K562 (cell line): Measurements from ENCODE around the gene HSF2. TPM values are rescaled to one million over a fixed set of nuclear protein-coding genes. Genes with fewer than 3 reads are reported as not detected.

ENCODE experiments used
- ATAC-seq: fragments of 200-7000 bp; cut with Tn5 transposase; 3 replicates; pipeline ENCODE4 v1.9.1; 2020; ENCODE audit warnings: moderate library complexity
- BruUV-seq: library from RNA; stranded (reverse); fragments of 400-500 nt; replicated peaks from 2 replicates; lab custom pipeline; 2021; lab: Mats Ljungman, UMichigan
- CTCF ChIA-PET: fragments of 300-600 bp; formaldehyde crosslinking; extraction: SDS; loops from one replicate; lab custom pipeline; 2021; ENCODE audit warnings: low intra/inter-chr PET ratio; lab: Yijun Ruan, JAX
- POLR2A ChIA-PET: fragments of 300-600, 350-650 bp; sonication (Branson Sonifier 250); formaldehyde crosslinking; extraction: SDS; loops from one replicate; lab custom pipeline; 2021; ENCODE audit warnings: antibody characterized with exemption, inconsistent platforms; lab: Yijun Ruan, JAX
- DNase-seq, 4 experiments: peaks; one replicate each; pipeline versions ENCODE4 v3.0.0 to v3.0.0-alpha.2; 2011 to 2018; ENCODE audit warnings: low spot score in 3 of 4, mixed read lengths in 3 of 4; ENCODE audit errors: extremely low read depth in 1 of 4
- FAIRE-seq: peaks from 2 replicates; lab custom pipeline; 2011; peaks lifted over from hg19 to GRCh38; lab: Jason Lieb, UNC
- H2AFZ ChIP-seq: 2 replicates; pipeline ENCODE4 v1.6.0; 2011; ENCODE audit warnings: low read depth, low read length, control low read depth, inconsistent platforms
- H3K27ac ChIP-seq: fragments of 200-600 bp; 3 replicates; pipeline ENCODE4 v1.8.0; 2011; ENCODE audit warnings: low read depth, mild to moderate bottlenecking, control low read depth, inconsistent platforms, low read length, moderate library complexity, mixed read lengths; ENCODE audit errors: extremely low read depth
- H3K27me3 ChIP-seq, 2 experiments: fragments of 300-600 bp in 1 of 2; 2 replicates in 1 of 2; 3 replicates in 1 of 2; pipeline versions ENCODE4 v1.6.0 to v1.8.0; 2011; ENCODE audit warnings: inconsistent platforms in 2 of 2, low read length in 2 of 2, mild to moderate bottlenecking in 1 of 2, mixed read lengths in 1 of 2, moderate library complexity in 1 of 2; ENCODE audit not compliant: control insufficient read depth in 2 of 2, insufficient read depth in 2 of 2
- H3K36me3 ChIP-seq: fragments of 300-600 bp; 3 replicates; pipeline ENCODE4 v1.8.0; 2011; ENCODE audit warnings: mild to moderate bottlenecking, low read length, inconsistent platforms; ENCODE audit not compliant: control insufficient read depth, insufficient read depth
- H3K4me1 ChIP-seq, 2 experiments: fragments of 200-600 bp in 1 of 2; replicated peaks in 1 of 2; 2 replicates in 1 of 2; 3 replicates in 1 of 2; pipeline versions ENCODE4 v1.5.1 to v1.8.0; 2011; ENCODE audit warnings: inconsistent platforms in 2 of 2, low read length in 2 of 2, mild to moderate bottlenecking in 1 of 2, mixed read lengths in 1 of 2, moderate library complexity in 1 of 2; ENCODE audit not compliant: control insufficient read depth in 2 of 2, insufficient read depth in 2 of 2
- H3K4me2 ChIP-seq: 2 replicates; pipeline ENCODE4 v1.6.1; 2011; ENCODE audit warnings: low read length, control low read depth, inconsistent platforms, mixed read lengths; ENCODE audit not compliant: insufficient read depth
- H3K4me3 ChIP-seq: fragments of 200-600 bp; sonication (generic), shearing (Covaris generic); 2 replicates; pipeline ENCODE4 v1.5.1; 2016; ENCODE audit warnings: control low read depth, inconsistent platforms
- H3K79me2 ChIP-seq: fragments of 200-600 bp; 3 replicates; pipeline ENCODE4 v1.8.0; 2011; ENCODE audit warnings: low read length, inconsistent platforms; ENCODE audit not compliant: control insufficient read depth, insufficient read depth
- H3K9ac ChIP-seq, 2 experiments: 2 replicates each; pipeline versions ENCODE4 v1.6.0 to v1.6.1; 2011; ENCODE audit warnings: low read depth in 2 of 2, low read length in 2 of 2, control low read depth in 1 of 2, inconsistent platforms in 1 of 2, mild to moderate bottlenecking in 1 of 2, mixed read lengths in 1 of 2; ENCODE audit not compliant: insufficient read depth in 1 of 2
- H3K9me1 ChIP-seq: one replicate; pipeline ENCODE4 v1.6.0; 2011; ENCODE audit warnings: inconsistent platforms, mild to moderate bottlenecking, low read length, moderate library complexity; ENCODE audit not compliant: control insufficient read depth, insufficient read depth
- H3K9me3 ChIP-seq: replicated peaks from 2 replicates; pipeline ENCODE4 v1.5.1; 2011; ENCODE audit warnings: low read depth, low read length, inconsistent platforms; ENCODE audit not compliant: control insufficient read depth, insufficient read depth
- H4K20me1 ChIP-seq: replicated peaks from 2 replicates; pipeline ENCODE4 v1.6.1; 2011; ENCODE audit warnings: low read length, inconsistent platforms, mixed read lengths; ENCODE audit not compliant: control insufficient read depth, insufficient read depth
- GTF2F1 ChIP-seq: IDR thresholded peaks from 2 replicates; pipeline ENCODE4 v1.6.1; 2011; ENCODE audit warnings: low read depth, low read length, improper control_type of control experiment
- KAT7 ChIP-seq: sonication (generic); formaldehyde crosslinking; IDR thresholded peaks from 2 replicates; pipeline ENCODE4 v1.8.0; 2022; ENCODE audit warnings: missing genetic modification reagents, mild to moderate bottlenecking, borderline replicate concordance
- POU5F1 ChIP-seq: fragments of 150-350 bp; IDR thresholded peaks from 2 replicates; pipeline ENCODE4 v1.6.1; 2014; ENCODE audit warnings: borderline replicate concordance, low read length, low read depth, mild to moderate bottlenecking; ENCODE audit not compliant: partially characterized antibody
- TFAM ChIP-seq: fragments of 250-450 bp; sonication (Bioruptor Pico); conservative IDR thresholded peaks from 2 replicates; pipeline ENCODE4 v1.5.0; 2021; ENCODE audit warnings: mild to moderate bottlenecking, moderate library complexity
- TGIF2 ChIP-seq: sonication (generic); formaldehyde crosslinking; IDR thresholded peaks from 2 replicates; pipeline ENCODE4 v1.8.1; 2022; ENCODE audit warnings: mild to moderate bottlenecking, missing genetic modification reagents, moderate library complexity
- ZNF124 ChIP-seq: sonication (generic); formaldehyde crosslinking; IDR thresholded peaks from 2 replicates; pipeline ENCODE4 v1.8.1; 2022; ENCODE audit warnings: missing genetic modification reagents
- ZNF175 ChIP-seq: fragments of 200-800 bp; sonication (Bioruptor generic); IDR thresholded peaks from 2 replicates; pipeline ENCODE4 v1.6.1; 2016; ENCODE audit warnings: low read depth, mild to moderate bottlenecking, missing genetic modification characterization, missing compliant biosample characterization
- ZNF311 ChIP-seq: fragments of 250-450 bp; sonication (Bioruptor Pico); IDR thresholded peaks from 2 replicates; pipeline ENCODE4 v1.4.0; 2020; ENCODE audit warnings: mild to moderate bottlenecking, moderate library complexity
- ZNF589 ChIP-seq: fragments of 200-800 bp; sonication (Bioruptor generic); IDR thresholded peaks from 2 replicates; pipeline ENCODE4 v1.6.1; 2016; ENCODE audit warnings: low read depth, missing genetic modification characterization, missing compliant biosample characterization
- ZNF764 ChIP-seq: fragments of 250-450 bp; sonication (Bioruptor Pico); IDR thresholded peaks from 2 replicates; pipeline ENCODE4 v1.4.0; 2020; ENCODE audit warnings: low read depth, mild to moderate bottlenecking, moderate library complexity
- ZNF785 ChIP-seq: fragments of 250-450 bp; sonication (Bioruptor Pico); IDR thresholded peaks from 2 replicates; pipeline ENCODE4 v1.4.0; 2020; ENCODE audit warnings: mild to moderate bottlenecking
- WGBS: fragments of 100-300 bp; shearing (Covaris generic); methylation state at CpG from one replicate; pipeline ENCODE4 v1.1.6; 2016; ENCODE audit warnings: low coverage, mixed read lengths; ENCODE audit not compliant: insufficient coverage; ENCODE audit errors: missing lambda C conversion rate; 5-methylcytosine and 5-hydroxymethylcytosine counted together
- in situ Hi-C: fragments of 300-500 bp; cut with MboI; formaldehyde crosslinking; loops from 4 replicates; pipeline ENCODE4 v1.15.0; 2018; ENCODE audit warnings: inconsistent platforms, mixed read lengths
- intact Hi-C: fragments of 100-400 bp; cut with micrococcal nuclease; formaldehyde crosslinking; loops from 2 replicates; pipeline ENCODE4 v1.14.2; 2022
- polyA plus RNA-seq, 8 experiments: library from polyadenylated mRNA; depleted of rRNA in 4 of 8; stranded (reverse) in 5 of 8; unstranded in 3 of 8; fragments of >200 nt; fragmentation: Nextera tagmentation in 2 of 8; fragmentation: Illumina TruSeq in 1 of 8; extraction: Ambion mirVana in 2 of 8; extraction: Trizol in 1 of 8; gene quantifications; 2 replicates each; pipeline versions ENCODE4 v1.2.1 to v1.2.3, GENCODE V29; 2011 to 2014; ENCODE audit warnings: inconsistent platforms in 1 of 8, missing spikeins in 1 of 8
- total RNA-seq, 7 experiments: library from RNA; depleted of rRNA in 6 of 7; stranded (reverse); fragments of >200 nt in 6 of 7; fragmentation: Illumina TruSeq in 2 of 7; extraction: Trizol in 2 of 7; gene quantifications; 2 replicates each; pipeline versions ENCODE4 v1.2.1 to v1.2.3, GENCODE V29; 2011 to 2021; ENCODE audit warnings: low replicate concordance in 1 of 7
- TF ChIP-seq, protein P1 (sequence below), 2 experiments: fragments of 450-650 bp in 1 of 2; sonication (generic) in 1 of 2; formaldehyde crosslinking; conservative IDR thresholded peaks; 2 replicates each; pipeline versions ENCODE4 v1.4.0 to v1.8.1; 2020 to 2022; ENCODE audit warnings: mild to moderate bottlenecking in 1 of 2, missing genetic modification reagents in 1 of 2
- TF ChIP-seq, protein P2 (sequence below), 2 experiments: fragments of 450-650 bp in 1 of 2; IDR thresholded peaks; 2 replicates each; pipeline ENCODE4 v1.6.1; 2011 to 2017; ENCODE audit warnings: low read depth in 2 of 2, antibody characterized with exemption in 1 of 2, borderline replicate concordance in 1 of 2, low read length in 1 of 2, mild to moderate bottlenecking in 1 of 2, mixed read lengths in 1 of 2; ENCODE audit not compliant: control insufficient read depth in 1 of 2
- TF ChIP-seq, protein P3 (sequence below): fragments of 250-450 bp; sonication (Bioruptor Pico); IDR thresholded peaks from 2 replicates; pipeline ENCODE4 v1.6.1; 2021; ENCODE audit warnings: mild to moderate bottlenecking
- TF ChIP-seq, protein P4 (sequence below): fragments of 450-650 bp; formaldehyde crosslinking; IDR thresholded peaks from 2 replicates; pipeline ENCODE4 v1.4.0; 2020; ENCODE audit warnings: mild to moderate bottlenecking, moderate library complexity

The HSF2 gene
- total and polyA plus RNA-seq, 9 of the 15 experiments (the other 6 are each of a cell fraction or from before 2014, with no cell fraction given): 19.1 to 73.1 (median 29.2) TPM

DNA sequence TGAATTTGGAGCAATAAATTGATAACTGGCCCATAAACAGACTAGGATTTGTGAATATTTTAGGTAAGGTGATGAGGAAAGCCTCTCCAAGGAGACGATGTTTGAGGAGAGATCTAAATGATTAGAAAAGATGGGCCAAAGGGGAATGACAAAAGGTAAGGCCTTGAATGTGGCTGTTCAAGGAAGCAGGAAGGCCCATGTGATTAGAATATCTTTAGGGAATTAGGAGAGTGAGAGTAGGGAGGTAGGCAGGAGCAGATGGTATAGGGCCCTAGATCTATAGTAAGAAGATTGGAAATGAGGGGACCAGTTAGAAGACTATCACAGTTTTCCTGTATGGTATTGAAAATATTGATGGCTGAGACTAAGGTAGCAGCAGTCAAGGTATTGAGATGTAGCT lies 6.7 kb downstream of the HSF2 start:
- DNase-seq: no peak
- ChIA-PET CTCF (no interaction called here), POLR2A (interaction anchor here (1.5 kb wide), 1 partner anchor 9 kb away, joined by 4 read pairs; no protein-coding TSS in a partner anchor)
- H3K79me2 ChIP-seq: peaks cover 100% of the 10 kb centered on the region
- H3K27me3 ChIP-seq: no peaks in the 10 kb centered on the region
- no peak for ATAC-seq
- in situ Hi-C loops (no loop called here), intact Hi-C loops (no loop called here)
- H3K9ac ChIP-seq: no peak overlapping the region
- peaks cover 19% of the 10 kb centered on the region for H3K36me3 ChIP-seq
- no peak overlapping the region for H3K27ac ChIP-seq
- H3K4me3 ChIP-seq: no peak overlapping the region
- no peaks in the 10 kb centered on the region for H3K9me1 ChIP-seq
- FAIRE-seq: no peak
- 100% methylated on average over 1 of the region's 1 CpG for WGBS
- no peak overlapping the region for H2AFZ ChIP-seq
- peaks cover 5 to 9% of the 10 kb centered on the region in 2 experiments; a peak in 3 of 5 replicates for H3K4me1 ChIP-seq
- H4K20me1 ChIP-seq: no peaks in the 10 kb centered on the region
- H3K4me2 ChIP-seq: no peak overlapping the region
- H3K9me3 ChIP-seq: 0 out of 2 replicates have a peak, but pooled peaks cover 3% of the 10 kb centered on the region
- BruUV-seq: no TSS peak
- TF ChIP-seq ZNF175 (CRISPR knock-in tag) (no peak), TFAM (CRISPR knock-in tag) (no peak), ZNF124 (no peak), ZNF589 (CRISPR knock-in tag) (no peak), POU5F1 (no peak), ZNF764 (CRISPR knock-in tag) (no peak), ZNF311 (CRISPR knock-in tag) (no peak), TGIF2 (no peak), KAT7 (CRISPR knock-in tag) (no peak), ZNF785 (CRISPR knock-in tag) (no peak), GTF2F1 (no peak)
- TF ChIP-seq, protein P1, sequence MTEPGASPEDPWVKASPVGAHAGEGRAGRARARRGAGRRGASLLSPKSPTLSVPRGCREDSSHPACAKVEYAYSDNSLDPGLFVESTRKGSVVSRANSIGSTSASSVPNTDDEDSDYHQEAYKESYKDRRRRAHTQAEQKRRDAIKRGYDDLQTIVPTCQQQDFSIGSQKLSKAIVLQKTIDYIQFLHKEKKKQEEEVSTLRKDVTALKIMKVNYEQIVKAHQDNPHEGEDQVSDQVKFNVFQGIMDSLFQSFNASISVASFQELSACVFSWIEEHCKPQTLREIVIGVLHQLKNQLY (CRISPR knock-in tag; conservative IDR thresholded peaks at IDR 0.05): no peak
- TF ChIP-seq, protein P2, sequence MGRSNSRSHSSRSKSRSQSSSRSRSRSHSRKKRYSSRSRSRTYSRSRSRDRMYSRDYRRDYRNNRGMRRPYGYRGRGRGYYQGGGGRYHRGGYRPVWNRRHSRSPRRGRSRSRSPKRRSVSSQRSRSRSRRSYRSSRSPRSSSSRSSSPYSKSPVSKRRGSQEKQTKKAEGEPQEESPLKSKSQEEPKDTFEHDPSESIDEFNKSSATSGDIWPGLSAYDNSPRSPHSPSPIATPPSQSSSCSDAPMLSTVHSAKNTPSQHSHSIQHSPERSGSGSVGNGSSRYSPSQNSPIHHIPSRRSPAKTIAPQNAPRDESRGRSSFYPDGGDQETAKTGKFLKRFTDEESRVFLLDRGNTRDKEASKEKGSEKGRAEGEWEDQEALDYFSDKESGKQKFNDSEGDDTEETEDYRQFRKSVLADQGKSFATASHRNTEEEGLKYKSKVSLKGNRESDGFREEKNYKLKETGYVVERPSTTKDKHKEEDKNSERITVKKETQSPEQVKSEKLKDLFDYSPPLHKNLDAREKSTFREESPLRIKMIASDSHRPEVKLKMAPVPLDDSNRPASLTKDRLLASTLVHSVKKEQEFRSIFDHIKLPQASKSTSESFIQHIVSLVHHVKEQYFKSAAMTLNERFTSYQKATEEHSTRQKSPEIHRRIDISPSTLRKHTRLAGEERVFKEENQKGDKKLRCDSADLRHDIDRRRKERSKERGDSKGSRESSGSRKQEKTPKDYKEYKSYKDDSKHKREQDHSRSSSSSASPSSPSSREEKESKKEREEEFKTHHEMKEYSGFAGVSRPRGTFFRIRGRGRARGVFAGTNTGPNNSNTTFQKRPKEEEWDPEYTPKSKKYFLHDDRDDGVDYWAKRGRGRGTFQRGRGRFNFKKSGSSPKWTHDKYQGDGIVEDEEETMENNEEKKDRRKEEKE (IDR thresholded peaks at IDR 0.05; ENCODE audit: borderline replicate concordance in 1 of 2, control insufficient read depth in 1 of 2, low read depth in 2 of 2, low read length in 1 of 2): no peak
- TF ChIP-seq, protein P3, sequence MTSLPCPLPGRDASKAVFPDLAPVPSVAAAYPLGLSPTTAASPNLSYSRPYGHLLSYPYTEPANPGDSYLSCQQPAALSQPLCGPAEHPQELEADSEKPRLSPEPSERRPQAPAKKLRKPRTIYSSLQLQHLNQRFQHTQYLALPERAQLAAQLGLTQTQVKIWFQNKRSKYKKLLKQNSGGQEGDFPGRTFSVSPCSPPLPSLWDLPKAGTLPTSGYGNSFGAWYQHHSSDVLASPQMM (CRISPR knock-in tag): no peak
- TF ChIP-seq, protein P4, sequence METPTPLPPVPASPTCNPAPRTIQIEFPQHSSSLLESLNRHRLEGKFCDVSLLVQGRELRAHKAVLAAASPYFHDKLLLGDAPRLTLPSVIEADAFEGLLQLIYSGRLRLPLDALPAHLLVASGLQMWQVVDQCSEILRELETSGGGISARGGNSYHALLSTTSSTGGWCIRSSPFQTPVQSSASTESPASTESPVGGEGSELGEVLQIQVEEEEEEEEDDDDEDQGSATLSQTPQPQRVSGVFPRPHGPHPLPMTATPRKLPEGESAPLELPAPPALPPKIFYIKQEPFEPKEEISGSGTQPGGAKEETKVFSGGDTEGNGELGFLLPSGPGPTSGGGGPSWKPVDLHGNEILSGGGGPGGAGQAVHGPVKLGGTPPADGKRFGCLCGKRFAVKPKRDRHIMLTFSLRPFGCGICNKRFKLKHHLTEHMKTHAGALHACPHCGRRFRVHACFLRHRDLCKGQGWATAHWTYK (CRISPR knock-in tag): no peak
